Measurements from ENCODE around the gene CADM4.

GRCh38 chr19:43648633-43649032, 9.0 kb upstream of the CADM4 start:
- no peak for TF ChIP-seq CTCF (IDR thresholded peaks at IDR 0.05 in 8 of 11, conservative IDR thresholded peaks at IDR 0.05 in 3 of 11)
- TF ChIP-seq POLR2AphosphoS5 (IDR thresholded peaks at IDR 0.05), result no peak
